ENCODE results near the gene THSD7B. TPM values are rescaled to one million over a fixed set of nuclear protein-coding genes. Genes with fewer than 3 reads are reported as not detected.

The THSD7B gene
- total RNA-seq, 4 donors from 2014 or later, result 0.12 to 1.1 (median 0.39) TPM

GRCh38 chr2:137005210-137005609, 239.9 kb downstream of the THSD7B start:
- no peaks in the 10 kb centered on the region for H3K27me3 ChIP-seq
- WGBS, 2 donors (ENCODE audit: low coverage in 1 of 2), result 53 to 74% methylated on average over 2 of the region's 2 CpGs
- TF ChIP-seq POLR2AphosphoS5 (IDR thresholded peaks at IDR 0.05), result no peak
- no peak for TF ChIP-seq CTCF (IDR thresholded peaks at IDR 0.05)
- TF ChIP-seq POLR2A (IDR thresholded peaks at IDR 0.05), result no peak
- TF ChIP-seq EP300 (IDR thresholded peaks at IDR 0.05), result no peak
- H3K36me3 ChIP-seq, result no peaks in the 10 kb centered on the region
- no peak for ATAC-seq
- no peak overlapping the region for H3K27ac ChIP-seq
- H3K4me3 ChIP-seq, result no peak overlapping the region
- H3K4me1 ChIP-seq, result no peaks in the 10 kb centered on the region
- H3K9me3 ChIP-seq, result no peaks in the 10 kb centered on the region

GRCh38 chr2:137007938-137008337, 242.6 kb downstream of the THSD7B start:
- Histone ChIP-seq H3K36me3 (no peaks in the 10 kb centered on the region), H3K4me3 (no peak overlapping the region), H3K27me3 (no peaks in the 10 kb centered on the region), H3K4me1 (no peaks in the 10 kb centered on the region), H3K27ac (no peak overlapping the region), H3K9me3 (no peaks in the 10 kb centered on the region)
- TF ChIP-seq POLR2A (IDR thresholded peaks at IDR 0.05), result no peak
- TF ChIP-seq EP300 (IDR thresholded peaks at IDR 0.05), result no peak
- no peak for TF ChIP-seq POLR2AphosphoS5 (IDR thresholded peaks at IDR 0.05)
- no peak for TF ChIP-seq CTCF (IDR thresholded peaks at IDR 0.05)
- ATAC-seq, result no peak

GRCh38 chr2:137009953-137010352, 244.6 kb downstream of the THSD7B start:
- Histone ChIP-seq H3K9me3 (no peaks in the 10 kb centered on the region), H3K27me3 (no peaks in the 10 kb centered on the region), H3K36me3 (no peaks in the 10 kb centered on the region), H3K27ac (no peak overlapping the region), H3K4me1 (no peaks in the 10 kb centered on the region), H3K4me3 (no peak overlapping the region)
- 54 to 55% methylated on average over 2 of the region's 2 CpGs for WGBS, 2 donors (ENCODE audit: low coverage in 1 of 2)
- TF ChIP-seq POLR2AphosphoS5 (IDR thresholded peaks at IDR 0.05) (no peak), CTCF (IDR thresholded peaks at IDR 0.05) (no peak), POLR2A (IDR thresholded peaks at IDR 0.05) (no peak), EP300 (IDR thresholded peaks at IDR 0.05) (no peak)
- no peak for ATAC-seq

GRCh38 chr2:137020452-137021196, 255.3 kb downstream of the THSD7B start:
- WGBS, 2 donors (ENCODE audit: low coverage in 1 of 2), result 62 to 83% methylated on average over 4 to 10 of the region's 11 CpGs
- Histone ChIP-seq H3K4me3 (no peak overlapping the region), H3K4me1 (no peaks in the 10 kb centered on the region), H3K27me3 (no peaks in the 10 kb centered on the region), H3K36me3 (no peaks in the 10 kb centered on the region), H3K9me3 (no peaks in the 10 kb centered on the region), H3K27ac (no peak overlapping the region)
- ATAC-seq, result no peak
- no peak for TF ChIP-seq CTCF (IDR thresholded peaks at IDR 0.05)
- TF ChIP-seq POLR2A (IDR thresholded peaks at IDR 0.05), result no peak
- TF ChIP-seq POLR2AphosphoS5 (IDR thresholded peaks at IDR 0.05), result no peak
- no peak for TF ChIP-seq EP300 (IDR thresholded peaks at IDR 0.05)

- ATAC-seq, result no peak
- H3K4me1 ChIP-seq, result no peaks in the 10 kb centered on the region
- no peak overlapping the region for H3K4me3 ChIP-seq
- no peak for TF ChIP-seq EP300 (IDR thresholded peaks at IDR 0.05)
- no peak for TF ChIP-seq CTCF (IDR thresholded peaks at IDR 0.05)
- no peak for TF ChIP-seq POLR2AphosphoS5 (IDR thresholded peaks at IDR 0.05)
- no peak for TF ChIP-seq POLR2A (IDR thresholded peaks at IDR 0.05)
- H3K27me3 ChIP-seq, result no peaks in the 10 kb centered on the region
- WGBS, 2 donors (ENCODE audit: low coverage in 1 of 2), result 68 to 83% methylated on average over 3 of the region's 3 CpGs
- H3K36me3 ChIP-seq, result no peaks in the 10 kb centered on the region
- H3K27ac ChIP-seq, result no peak overlapping the region
- no peaks in the 10 kb centered on the region for H3K9me3 ChIP-seq
Observed at GRCh38 chr2:137021763-137022162, 256.4 kb downstream of the THSD7B start.
